Measurements from ENCODE around the gene CFAP58. TPM values are rescaled to one million over a fixed set of nuclear protein-coding genes. Genes with fewer than 3 reads are reported as not detected.

CFAP58 gene
- total RNA-seq, 2 donors from 2014 or later = 1.3 to 2.2 TPM

- H3K4me3 Mint-ChIP-seq = peak overlapping the region; percentile 88
- peak overlapping the region; percentile 97 for H3K27ac Mint-ChIP-seq
- H3K36me3 Mint-ChIP-seq (ENCODE audit: low read depth) = peaks cover 25% of the 10 kb centered on the region
- H3K27me3 Mint-ChIP-seq = peaks cover 4% of the 10 kb centered on the region
- peak; percentile 19 for ATAC-seq (replicated peaks)
- no peaks in the 10 kb centered on the region for H3K9me3 Mint-ChIP-seq
- H3K4me1 Mint-ChIP-seq = peaks cover 25% of the 10 kb centered on the region
These were observed 16.7 kb upstream of the CFAP58 start for GRCh38 chr10:104336821-104337467.

GRCh38 chr10:104337521-104337984 lies 16.1 kb upstream of the CFAP58 start:
- Mint-ChIP-seq H3K27me3 (peaks cover 4% of the 10 kb centered on the region), H3K4me1 (peaks cover 22% of the 10 kb centered on the region), H3K9me3 (no peaks in the 10 kb centered on the region), H3K4me3 (peak overlapping the region; percentile 88), H3K36me3 (ENCODE audit: low read depth) (peaks cover 25% of the 10 kb centered on the region), H3K27ac (peak overlapping the region; percentile 97)
- ATAC-seq (replicated peaks) = peak; percentile 43

GRCh38 chr10:104337985-104338735 lies 15.5 kb upstream of the CFAP58 start, which contains the start of gene ITPRIP:
ITPRIP (minus strand) TSS chr10:104338465; CDS start chr10:104316051, 22,414 bp downstream.
- Mint-ChIP-seq H3K4me3 (peak within 1 kb of the TSS; percentile 88), H3K36me3 (ENCODE audit: low read depth) (peaks cover 20% of the 10 kb centered on the region), H3K27ac (peak within 1 kb of the TSS; percentile 97), H3K27me3 (peaks cover 4% of the 10 kb centered on the region), H3K9me3 (no peaks in the 10 kb centered on the region), H3K4me1 (peaks cover 16% of the 10 kb centered on the region)
- peak; percentile 90 for ATAC-seq (replicated peaks)

GRCh38 chr10:104339469-104340110 lies 14.0 kb upstream of the CFAP58 start:
- peaks cover 4% of the 10 kb centered on the region for H3K27me3 Mint-ChIP-seq
- no peaks in the 10 kb centered on the region for H3K9me3 Mint-ChIP-seq
- H3K27ac Mint-ChIP-seq = peak overlapping the region; percentile 97
- peak overlapping the region; percentile 88 for H3K4me3 Mint-ChIP-seq
- peaks cover 15% of the 10 kb centered on the region for H3K36me3 Mint-ChIP-seq (ENCODE audit: low read depth)
- ATAC-seq (replicated peaks) = no peak
- H3K4me1 Mint-ChIP-seq = peaks cover 12% of the 10 kb centered on the region

- H3K4me3 Mint-ChIP-seq = peak overlapping the region; percentile 88
- peaks cover 9% of the 10 kb centered on the region for H3K4me1 Mint-ChIP-seq
- no peak for ATAC-seq (replicated peaks)
- H3K27ac Mint-ChIP-seq = peak overlapping the region; percentile 26
- H3K9me3 Mint-ChIP-seq = no peaks in the 10 kb centered on the region
- H3K27me3 Mint-ChIP-seq = peaks cover 4% of the 10 kb centered on the region
- H3K36me3 Mint-ChIP-seq (ENCODE audit: low read depth) = peaks cover 11% of the 10 kb centered on the region
These were observed 13.5 kb upstream of the CFAP58 start for GRCh38 chr10:104340111-104340526.

- no peak for ATAC-seq (replicated peaks)
- peaks cover 8% of the 10 kb centered on the region for H3K4me1 Mint-ChIP-seq
- H3K9me3 Mint-ChIP-seq = no peaks in the 10 kb centered on the region
- H3K27me3 Mint-ChIP-seq = peaks cover 4% of the 10 kb centered on the region
- peaks cover 6% of the 10 kb centered on the region for H3K36me3 Mint-ChIP-seq (ENCODE audit: low read depth)
- peak overlapping the region; percentile 26 for H3K27ac Mint-ChIP-seq
- peak overlapping the region; percentile 88 for H3K4me3 Mint-ChIP-seq
These were observed 13.0 kb upstream of the CFAP58 start for GRCh38 chr10:104340641-104341040.

- no peak overlapping the region for H3K4me3 Mint-ChIP-seq
These were observed 10.7 kb upstream of the CFAP58 start for GRCh38 chr10:104342941-104343411.

GRCh38 chr10:104344219-104344618 lies 9.4 kb upstream of the CFAP58 start:
- Mint-ChIP-seq H3K4me3 (no peak overlapping the region), H3K36me3 (ENCODE audit: low read depth) (no peaks in the 10 kb centered on the region), H3K27ac (no peak overlapping the region), H3K27me3 (peaks cover 4% of the 10 kb centered on the region), H3K4me1 (peaks cover 8% of the 10 kb centered on the region), H3K9me3 (no peaks in the 10 kb centered on the region)
- no peak for ATAC-seq (replicated peaks)

More at GRCh38 chr10:104342941-104343411, 10.7 kb upstream of the CFAP58 start:
- Mint-ChIP-seq H3K36me3 (ENCODE audit: low read depth) (peaks cover 5% of the 10 kb centered on the region), H3K27me3 (peaks cover 4% of the 10 kb centered on the region), H3K27ac (no peak overlapping the region), H3K4me1 (peaks cover 8% of the 10 kb centered on the region), H3K9me3 (no peaks in the 10 kb centered on the region)
- ATAC-seq (replicated peaks) = no peak

- H3K27ac Mint-ChIP-seq = peak overlapping the region; percentile 42
These were observed 8.1 kb upstream of the CFAP58 start for GRCh38 chr10:104345515-104345914.

GRCh38 chr10:104345941-104346340 lies 7.7 kb upstream of the CFAP58 start:
- H3K36me3 Mint-ChIP-seq (ENCODE audit: low read depth) = no peaks in the 10 kb centered on the region
- H3K27ac Mint-ChIP-seq = peak overlapping the region; percentile 42
- no peaks in the 10 kb centered on the region for H3K27me3 Mint-ChIP-seq
- H3K4me1 Mint-ChIP-seq = peaks cover 8% of the 10 kb centered on the region
- no peak overlapping the region for H3K4me3 Mint-ChIP-seq
- peak; percentile 53 for ATAC-seq (replicated peaks)
- no peaks in the 10 kb centered on the region for H3K9me3 Mint-ChIP-seq

More at GRCh38 chr10:104345515-104345914, 8.1 kb upstream of the CFAP58 start:
- H3K4me1 Mint-ChIP-seq = peaks cover 8% of the 10 kb centered on the region
- H3K9me3 Mint-ChIP-seq = no peaks in the 10 kb centered on the region
- H3K36me3 Mint-ChIP-seq (ENCODE audit: low read depth) = no peaks in the 10 kb centered on the region
- no peaks in the 10 kb centered on the region for H3K27me3 Mint-ChIP-seq
- no peak for ATAC-seq (replicated peaks)
- no peak overlapping the region for H3K4me3 Mint-ChIP-seq

- no peak for ATAC-seq (replicated peaks)
- Mint-ChIP-seq H3K4me3 (no peak overlapping the region), H3K9me3 (no peaks in the 10 kb centered on the region), H3K27me3 (no peaks in the 10 kb centered on the region), H3K4me1 (peaks cover 11% of the 10 kb centered on the region), H3K36me3 (ENCODE audit: low read depth) (no peaks in the 10 kb centered on the region), H3K27ac (no peak overlapping the region)
These were observed 6.2 kb upstream of the CFAP58 start for GRCh38 chr10:104347295-104348045.

- Mint-ChIP-seq H3K27me3 (no peaks in the 10 kb centered on the region), H3K36me3 (ENCODE audit: low read depth) (no peaks in the 10 kb centered on the region), H3K4me1 (peaks cover 14% of the 10 kb centered on the region), H3K9me3 (no peaks in the 10 kb centered on the region), H3K4me3 (no peak overlapping the region), H3K27ac (no peak overlapping the region)
- no peak for ATAC-seq (replicated peaks)
These were observed 5.0 kb upstream of the CFAP58 start for GRCh38 chr10:104348601-104349000.

- Mint-ChIP-seq H3K36me3 (ENCODE audit: low read depth) (no peaks in the 10 kb centered on the region), H3K9me3 (no peaks in the 10 kb centered on the region), H3K27ac (no peak overlapping the region), H3K4me3 (no peak overlapping the region), H3K4me1 (peaks cover 14% of the 10 kb centered on the region), H3K27me3 (no peaks in the 10 kb centered on the region)
- no peak for ATAC-seq (replicated peaks)
These were observed 4.0 kb upstream of the CFAP58 start for GRCh38 chr10:104349623-104350126.
